GM06990 (cell line): ENCODE results near the gene TBC1D22A.

Experiments
- DNase-seq: peaks from one replicate; pipeline ENCODE4 v3.0.0-alpha.2; 2011; ENCODE audit not compliant: insufficient read length; ENCODE audit errors: extremely low read depth
- H3K27me3 ChIP-seq: replicated peaks from 2 replicates; pipeline ENCODE4 v1.6.0; 2011; ENCODE audit warnings: low read length; ENCODE audit not compliant: control insufficient read depth, insufficient read depth
- H3K36me3 ChIP-seq: 2 replicates; pipeline ENCODE4 v1.5.1; 2011; ENCODE audit warnings: low read length; ENCODE audit not compliant: control insufficient read depth, insufficient read depth
- H3K4me3 ChIP-seq: replicated peaks from 2 replicates; pipeline ENCODE4 v1.5.1; 2011; ENCODE audit warnings: low read depth, mild to moderate bottlenecking, control low read depth, low read length
- TF ChIP-seq, protein P1 (sequence below): IDR thresholded peaks from 2 replicates; pipeline ENCODE4 v1.5.1; 2011; ENCODE audit warnings: low read length, control low read depth, mild to moderate bottlenecking, inconsistent platforms; ENCODE audit not compliant: insufficient read depth, poor library complexity, severe bottlenecking

TBC1D22A gene

DNA sequence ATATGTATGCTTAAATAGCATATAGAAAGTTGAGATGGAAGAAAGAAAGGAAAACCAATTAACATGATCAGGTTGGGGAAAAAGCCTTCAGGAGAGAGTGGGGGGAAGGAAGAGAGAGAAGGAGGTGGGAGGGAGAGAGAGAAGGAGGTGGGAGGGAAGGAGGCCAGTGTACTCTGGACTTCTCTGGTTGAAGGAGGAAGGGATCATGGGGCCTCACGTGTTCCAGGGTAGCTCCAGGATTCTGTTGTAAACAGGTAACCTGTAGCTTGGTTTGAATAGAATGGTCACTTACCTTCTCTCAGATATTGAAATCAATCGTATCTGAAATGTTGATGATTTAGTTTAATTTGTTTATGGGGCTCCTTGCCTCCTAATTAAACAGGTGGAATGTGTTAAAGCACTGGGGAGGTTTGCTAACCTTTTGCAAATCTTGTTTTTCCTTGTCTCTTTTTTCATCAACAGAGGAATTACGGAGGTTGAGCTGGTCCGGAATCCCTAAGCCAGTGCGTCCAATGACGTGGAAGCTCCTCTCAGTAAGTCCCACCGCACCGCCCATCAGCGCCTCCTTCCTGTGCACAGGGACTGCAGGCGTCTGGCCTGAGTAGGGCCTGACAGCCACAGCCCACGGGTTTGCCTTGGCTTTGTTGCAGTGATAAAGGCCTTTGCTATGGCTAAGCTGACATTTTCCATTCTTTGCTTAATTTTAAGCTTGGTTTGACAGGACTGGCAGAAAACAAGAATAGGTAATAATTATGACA lies 115.9 kb downstream of the TBC1D22A start:
- no peak for DNase-seq
- H3K36me3 ChIP-seq: peaks cover 5% of the 10 kb centered on the region
- TF ChIP-seq, protein P1, sequence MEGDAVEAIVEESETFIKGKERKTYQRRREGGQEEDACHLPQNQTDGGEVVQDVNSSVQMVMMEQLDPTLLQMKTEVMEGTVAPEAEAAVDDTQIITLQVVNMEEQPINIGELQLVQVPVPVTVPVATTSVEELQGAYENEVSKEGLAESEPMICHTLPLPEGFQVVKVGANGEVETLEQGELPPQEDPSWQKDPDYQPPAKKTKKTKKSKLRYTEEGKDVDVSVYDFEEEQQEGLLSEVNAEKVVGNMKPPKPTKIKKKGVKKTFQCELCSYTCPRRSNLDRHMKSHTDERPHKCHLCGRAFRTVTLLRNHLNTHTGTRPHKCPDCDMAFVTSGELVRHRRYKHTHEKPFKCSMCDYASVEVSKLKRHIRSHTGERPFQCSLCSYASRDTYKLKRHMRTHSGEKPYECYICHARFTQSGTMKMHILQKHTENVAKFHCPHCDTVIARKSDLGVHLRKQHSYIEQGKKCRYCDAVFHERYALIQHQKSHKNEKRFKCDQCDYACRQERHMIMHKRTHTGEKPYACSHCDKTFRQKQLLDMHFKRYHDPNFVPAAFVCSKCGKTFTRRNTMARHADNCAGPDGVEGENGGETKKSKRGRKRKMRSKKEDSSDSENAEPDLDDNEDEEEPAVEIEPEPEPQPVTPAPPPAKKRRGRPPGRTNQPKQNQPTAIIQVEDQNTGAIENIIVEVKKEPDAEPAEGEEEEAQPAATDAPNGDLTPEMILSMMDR: no peak

DNA sequence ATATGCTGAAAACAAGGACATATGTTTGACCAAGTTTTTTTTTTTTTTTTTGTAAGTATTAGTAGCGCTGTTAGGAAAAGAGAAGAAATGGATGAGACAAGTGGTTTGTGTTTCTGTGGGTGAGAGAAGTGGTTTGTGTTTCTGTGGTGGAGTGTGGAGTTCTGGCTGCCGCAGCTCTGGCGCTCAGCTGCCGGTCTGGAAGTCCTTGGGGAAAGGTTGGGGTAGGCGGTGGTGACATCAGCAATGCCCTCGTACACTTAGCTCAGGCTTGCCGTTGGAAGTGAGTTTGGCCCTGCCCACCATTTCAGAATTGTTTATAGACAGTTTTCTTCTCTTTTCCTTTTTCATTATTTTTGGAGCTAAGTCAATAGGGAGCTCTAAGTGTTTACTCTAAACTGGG lies 116.6 kb downstream of the TBC1D22A start:
- no peak overlapping the region for H3K4me3 ChIP-seq
- TF ChIP-seq, protein P1: no peak
- H3K36me3 ChIP-seq: peaks cover 8% of the 10 kb centered on the region
- no peaks in the 10 kb centered on the region for H3K27me3 ChIP-seq
- DNase-seq: no peak

More for the DNA sequence above, 115.9 kb downstream of the TBC1D22A start:
- Histone ChIP-seq H3K27me3 (no peaks in the 10 kb centered on the region), H3K4me3 (no peak overlapping the region)

DNA sequence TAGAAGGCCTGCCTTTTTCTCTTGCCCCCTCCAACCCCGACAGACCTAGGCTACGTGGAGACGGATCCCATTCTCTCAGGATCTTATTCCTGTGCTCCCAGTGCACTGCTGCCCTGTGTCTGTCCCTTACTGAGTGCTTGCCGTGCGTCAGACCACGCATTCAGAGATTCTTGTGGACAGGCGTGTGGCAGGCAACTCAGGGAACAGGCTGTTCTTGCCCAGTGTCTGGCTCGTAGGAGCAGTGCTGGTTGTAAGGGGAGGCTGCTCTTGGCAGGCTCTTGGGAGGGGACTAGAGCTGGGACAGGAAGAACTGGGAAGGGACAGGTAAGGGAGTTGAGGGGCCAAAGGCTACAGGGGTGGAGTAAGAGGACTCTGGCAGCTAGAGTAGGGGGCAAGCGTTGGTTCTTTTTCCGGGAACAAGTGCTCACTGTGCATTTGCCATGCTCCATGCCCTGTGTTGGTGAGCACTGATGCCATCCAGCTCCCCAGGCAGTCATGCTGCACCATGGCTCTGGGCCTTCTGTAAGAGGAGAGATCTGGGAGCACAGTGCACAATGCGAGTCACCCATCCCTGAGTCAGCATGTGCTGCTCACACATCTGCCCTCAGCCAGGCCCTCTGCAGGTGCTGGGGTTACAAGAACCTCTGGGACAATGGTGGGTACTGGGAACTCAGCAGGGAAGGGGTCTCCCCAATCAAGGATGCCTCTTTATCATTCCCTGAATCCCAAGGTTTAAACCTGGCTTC lies 119.1 kb downstream of the TBC1D22A start:
- no peak for DNase-seq
- H3K4me3 ChIP-seq: no peak overlapping the region
- no peaks in the 10 kb centered on the region for H3K27me3 ChIP-seq
- H3K36me3 ChIP-seq: peaks cover 8% of the 10 kb centered on the region
- TF ChIP-seq, protein P1: no peak

DNA sequence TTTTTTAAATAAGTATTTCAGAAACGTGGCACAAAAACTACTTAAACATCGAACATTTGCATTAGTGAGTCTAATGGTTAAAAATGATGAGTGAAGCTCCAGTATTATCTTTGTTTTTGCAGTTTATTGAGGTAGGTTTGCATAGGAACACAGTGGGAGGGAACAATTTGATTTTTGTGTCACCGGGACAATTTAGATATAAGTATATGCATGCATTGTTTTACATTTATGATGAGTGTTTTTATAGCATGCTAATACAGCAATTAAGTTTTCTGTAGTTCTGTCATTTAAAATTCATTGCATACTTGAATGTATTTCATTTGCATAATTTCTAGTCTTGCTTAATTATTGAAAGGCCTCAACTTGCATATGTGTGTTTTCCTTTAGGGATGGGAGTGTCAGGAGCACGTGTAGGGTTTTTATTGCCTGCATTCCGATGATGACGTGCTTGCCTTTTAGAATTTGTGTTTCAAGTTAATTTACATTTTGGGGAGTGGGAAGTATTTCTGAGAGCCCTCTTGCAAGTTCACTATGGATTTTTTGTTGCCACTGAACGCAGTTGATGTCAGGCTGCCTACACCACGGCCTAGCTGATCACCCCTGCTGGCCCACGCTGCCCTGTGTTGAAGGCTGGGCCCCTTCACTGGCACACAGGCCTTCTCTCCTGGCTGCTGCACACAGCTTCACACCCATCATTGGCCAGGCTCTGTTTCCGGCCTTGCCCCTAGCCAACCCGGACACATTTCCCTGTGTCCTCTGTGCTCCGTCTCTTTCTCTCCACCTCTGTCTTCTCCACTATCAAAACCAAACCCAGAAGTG lies 120.9 kb downstream of the TBC1D22A start:
- Histone ChIP-seq H3K4me3 (no peak overlapping the region), H3K36me3 (peaks cover 8% of the 10 kb centered on the region), H3K27me3 (no peaks in the 10 kb centered on the region)
- TF ChIP-seq, protein P1: no peak
- no peak for DNase-seq

DNA sequence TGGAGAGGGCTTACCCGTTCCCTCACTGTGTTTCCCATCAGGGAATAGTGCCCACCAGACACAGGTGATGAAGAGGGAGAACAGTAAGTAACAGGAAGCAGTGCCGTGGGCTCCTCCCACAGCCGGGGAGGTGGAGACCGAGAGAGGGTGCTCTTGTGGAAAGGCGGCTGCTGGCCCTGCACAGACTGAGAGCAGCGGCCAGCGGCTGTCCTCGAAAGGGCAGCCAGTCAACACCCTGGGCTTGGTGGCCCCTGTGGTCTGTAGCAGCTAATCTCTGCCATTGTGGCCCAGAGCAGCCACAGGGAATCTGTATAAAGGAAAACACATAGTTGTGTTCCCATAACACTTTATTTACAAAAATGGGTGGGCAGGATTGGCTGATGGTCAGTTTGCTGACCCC lies 121.9 kb downstream of the TBC1D22A start:
- no peaks in the 10 kb centered on the region for H3K27me3 ChIP-seq
- no peak overlapping the region for H3K4me3 ChIP-seq
- TF ChIP-seq, protein P1: no peak
- no peak for DNase-seq
- H3K36me3 ChIP-seq: peaks cover 9% of the 10 kb centered on the region
